Mesodermal cell (in vitro differentiated cells): Measurements from ENCODE around the gene ENDOG.
A peak's percentile ranks its signal among the peaks of the same experiment; 100 is the strongest.
"Not testable (repeated sequence)": the region's sequence is repeated elsewhere in the genome, so short reads cannot be mapped to it uniquely, and the experiment has no call there.

Source experiments
- H3K27ac ChIP-seq: 2 replicates; pipeline ENCODE4 v1.7.0; 2013; ENCODE audit warnings: mild to moderate bottlenecking, low read depth, low read length, moderate library complexity; ENCODE audit not compliant: severe bottlenecking
- H3K36me3 ChIP-seq: 2 replicates; pipeline ENCODE4 v1.7.1; 2013; ENCODE audit warnings: mild to moderate bottlenecking, low read length, moderate library complexity; ENCODE audit not compliant: control insufficient read depth, insufficient read depth
- H3K4me1 ChIP-seq: one replicate; pipeline ENCODE4 v1.7.1; 2013; ENCODE audit warnings: mild to moderate bottlenecking, low read length; ENCODE audit not compliant: insufficient read depth, control insufficient read depth, poor library complexity, severe bottlenecking
- H3K4me3 ChIP-seq: 2 replicates; pipeline ENCODE4 v1.7.0; 2013; ENCODE audit warnings: low read length, control low read depth, mild to moderate bottlenecking; ENCODE audit not compliant: insufficient read depth, poor library complexity, severe bottlenecking; ENCODE audit errors: extremely low read depth
- H3K9me3 ChIP-seq: 2 replicates; pipeline ENCODE4 v1.7.1; 2013; ENCODE audit warnings: mild to moderate bottlenecking, low read length, moderate library complexity; ENCODE audit not compliant: control insufficient read depth
- WGBS, 2 experiments: methylation state at CpG; one replicate each; pipeline ENCODE4 v1.1.5; 2013; ENCODE audit warnings: missing lambda C conversion rate in 2 of 2; ENCODE audit not compliant: insufficient coverage in 2 of 2; 5-methylcytosine and 5-hydroxymethylcytosine counted together

Gene ENDOG

DNA sequence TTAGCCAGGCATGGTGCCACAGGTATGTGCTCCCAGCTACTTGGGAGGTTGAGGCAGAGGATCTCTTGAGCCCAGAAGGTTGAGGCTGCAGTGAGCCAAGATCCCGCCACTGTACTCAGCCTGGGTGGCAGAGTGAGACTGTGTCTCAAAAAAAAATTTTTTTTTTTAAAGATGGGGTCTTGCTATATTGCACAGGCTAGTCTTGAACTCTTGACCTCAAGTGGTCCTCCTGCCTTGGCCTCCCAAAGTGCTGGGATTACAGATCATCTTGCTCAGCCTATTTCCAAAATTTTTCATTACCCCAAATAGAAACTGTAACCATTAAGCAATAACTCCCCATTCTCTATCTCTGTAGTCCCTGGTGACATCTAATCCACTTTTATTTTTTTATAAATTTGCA lies 35.6 kb upstream of the ENDOG start:
- H3K36me3 ChIP-seq = no peaks in the 10 kb centered on the region
- no peak overlapping the region for H3K27ac ChIP-seq
- H3K9me3 ChIP-seq = peaks cover 8% of the 10 kb centered on the region
- WGBS, 2 experiments = 100% methylated on average over 1 of the region's 1 CpG; no CpG with 5 or more reads in 1 of the 2 experiments
- H3K4me1 ChIP-seq = peaks cover 7% of the 10 kb centered on the region
- no peak overlapping the region for H3K4me3 ChIP-seq

DNA sequence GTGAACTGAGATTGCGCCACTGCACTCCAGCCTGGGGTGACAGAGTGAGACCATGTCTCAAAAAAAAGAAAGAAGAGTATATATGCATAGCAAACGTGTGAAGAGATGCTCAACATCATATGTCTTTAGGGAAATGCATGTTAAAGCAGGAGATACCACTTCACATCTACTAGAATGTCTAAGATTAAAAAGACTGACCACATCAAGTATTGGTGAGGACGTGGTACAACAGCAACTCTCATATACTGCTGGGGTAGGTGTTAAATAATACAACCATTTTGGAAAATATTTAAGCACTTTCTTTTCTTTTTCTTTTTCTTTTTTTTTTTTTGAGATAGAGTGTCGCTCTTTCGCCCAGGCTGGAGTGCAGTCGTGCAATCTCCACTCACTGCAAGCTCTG lies 32.9 kb upstream of the ENDOG start:
- 77 to 100% methylated on average over 1 to 3 of the region's 6 CpGs for WGBS, 2 experiments
- H3K9me3 ChIP-seq = peaks cover 8% of the 10 kb centered on the region
- no peak overlapping the region for H3K27ac ChIP-seq
- no peak overlapping the region for H3K4me3 ChIP-seq
- peaks cover 7% of the 10 kb centered on the region for H3K4me1 ChIP-seq
- H3K36me3 ChIP-seq = peaks cover 14% of the 10 kb centered on the region

DNA sequence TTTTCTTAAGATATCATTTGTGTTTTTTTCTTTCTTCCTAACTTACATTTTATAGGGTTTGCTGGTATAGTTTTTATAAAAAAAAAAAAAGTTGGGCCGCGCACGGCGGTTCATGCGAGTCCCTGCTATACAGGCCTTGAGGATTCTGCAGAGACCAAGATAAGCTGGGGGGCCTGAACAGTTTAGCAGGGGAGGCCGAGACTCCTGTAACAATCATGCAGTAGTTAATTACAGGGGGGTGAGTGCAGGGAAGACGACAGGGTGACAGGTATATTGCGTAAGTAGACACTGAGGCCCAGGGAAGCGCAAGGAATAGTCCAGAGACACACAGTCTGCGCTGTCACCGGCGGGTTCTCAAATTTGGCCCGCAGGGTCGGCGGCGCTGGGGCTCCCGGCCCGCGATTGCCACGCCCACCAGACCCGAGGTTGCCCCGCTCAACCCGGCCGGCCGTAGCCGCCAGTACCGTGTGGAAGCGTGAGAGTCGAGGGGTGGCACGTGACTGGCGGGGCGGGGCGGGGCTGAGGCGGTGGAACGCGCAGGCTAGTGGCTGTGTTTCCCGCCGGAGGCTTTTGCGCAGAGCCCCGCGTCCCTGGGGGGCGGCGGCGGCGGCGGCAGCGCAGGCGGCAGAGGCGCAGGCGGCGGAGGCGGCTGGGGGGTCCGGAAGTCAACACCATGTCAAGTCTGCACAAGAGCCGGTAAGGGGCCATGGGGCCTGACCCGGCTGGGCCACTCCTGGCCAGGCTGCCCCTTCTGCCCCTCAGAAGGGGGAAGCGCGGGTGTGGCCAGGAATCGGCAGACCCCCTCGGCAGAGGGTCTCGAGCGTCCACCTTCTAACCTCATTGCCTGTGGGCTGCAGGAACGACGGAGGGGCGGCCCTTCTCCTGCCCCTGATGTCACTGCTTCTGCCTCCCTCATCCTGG lies 31.4 kb upstream of the ENDOG start, which contains the start of gene TBC1D13:
TBC1D13 (plus strand) TSS at position 573 of the 921 bp plus-strand sequence; CDS start at position 674, 101 bp downstream.
- peaks cover 29% of the 10 kb centered on the region for H3K36me3 ChIP-seq
- peak within 1 kb of the TSS; percentile 72 for H3K27ac ChIP-seq
- peak within 1 kb of the TSS; percentile 69 for H3K4me3 ChIP-seq
- WGBS, 2 experiments = 3 to 9% methylated on average over 52 to 59 of the region's 64 CpGs
- peaks cover 8% of the 10 kb centered on the region for H3K9me3 ChIP-seq
- peaks cover 7% of the 10 kb centered on the region for H3K4me1 ChIP-seq

DNA sequence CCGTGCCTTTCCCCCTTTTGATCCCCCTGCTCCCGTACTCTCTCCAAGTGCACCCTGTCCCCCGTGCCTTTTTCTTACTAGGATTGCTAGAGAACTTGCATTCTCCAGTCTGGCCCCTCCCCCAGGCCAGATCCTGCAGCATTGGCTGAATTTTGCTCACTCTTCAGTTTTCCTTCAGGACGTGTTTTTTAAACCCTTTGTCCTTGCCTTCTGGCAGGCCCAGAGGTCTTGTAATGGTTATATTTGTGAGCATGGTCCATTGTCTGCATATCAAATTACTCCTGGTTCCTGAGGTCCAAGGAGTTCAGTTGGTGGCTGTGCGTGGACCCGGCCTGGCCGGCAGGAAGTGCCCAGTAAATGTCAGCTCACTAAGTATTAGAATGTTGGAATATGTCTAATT lies 30.6 kb upstream of the ENDOG start:
- Histone ChIP-seq H3K9me3 (peaks cover 8% of the 10 kb centered on the region), H3K4me1 (peaks cover 7% of the 10 kb centered on the region), H3K36me3 (peaks cover 36% of the 10 kb centered on the region), H3K4me3 (peak overlapping the region; percentile 69), H3K27ac (peak overlapping the region; percentile 72)
- 15% methylated on average over 4 of the region's 7 CpGs; no CpG with 5 or more reads in 1 of the 2 experiments for WGBS, 2 experiments

DNA sequence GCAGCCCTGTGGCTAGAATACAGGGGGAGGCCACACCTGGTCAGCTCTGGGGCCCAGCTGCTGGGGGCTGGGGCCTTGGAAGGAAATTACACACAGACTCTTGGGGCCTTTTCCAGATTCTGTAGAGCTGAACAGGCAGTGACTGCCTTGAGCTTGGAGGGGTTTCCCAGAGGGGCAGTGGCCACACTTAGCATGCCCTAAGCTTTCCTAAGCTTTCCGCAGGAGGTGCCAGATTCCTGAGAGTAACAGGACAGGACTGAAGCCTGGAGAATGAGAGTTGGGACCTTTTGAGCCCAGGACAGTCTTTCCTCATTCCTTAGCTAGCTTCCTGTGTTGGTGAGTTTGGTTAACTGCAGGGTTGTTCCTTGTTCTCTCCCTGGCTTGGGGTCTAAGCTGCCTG lies 29.9 kb upstream of the ENDOG start:
- Histone ChIP-seq H3K9me3 (peaks cover 8% of the 10 kb centered on the region), H3K4me3 (peak overlapping the region; percentile 69), H3K27ac (peak overlapping the region; percentile 36), H3K36me3 (peaks cover 43% of the 10 kb centered on the region), H3K4me1 (peaks cover 4% of the 10 kb centered on the region)
- 89% methylated on average over 1 of the region's 1 CpG; no CpG with 5 or more reads in 1 of the 2 experiments for WGBS, 2 experiments

DNA sequence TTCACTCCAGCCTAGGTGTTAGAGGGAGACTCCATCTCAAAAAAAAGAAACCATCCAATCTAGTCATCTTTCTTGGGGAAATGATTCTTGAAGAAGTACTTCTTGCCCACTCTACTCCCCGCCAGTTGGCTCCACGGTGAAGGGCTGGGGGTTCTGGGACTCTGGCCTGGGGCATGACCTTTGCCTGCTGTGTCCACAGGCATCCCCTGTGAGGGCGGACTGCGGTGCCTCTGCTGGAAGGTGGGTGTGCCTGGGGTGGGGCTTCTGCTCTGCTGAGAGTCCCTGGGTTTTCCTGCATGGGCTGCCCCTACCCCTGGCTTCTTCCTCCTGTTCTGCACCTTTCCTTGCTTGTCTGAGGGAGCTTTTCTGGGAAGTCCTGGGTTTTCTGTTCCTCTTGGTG lies 27.8 kb upstream of the ENDOG start:
- Histone ChIP-seq H3K9me3 (peaks cover 8% of the 10 kb centered on the region), H3K4me3 (no peak overlapping the region), H3K36me3 (peaks cover 59% of the 10 kb centered on the region), H3K27ac (no peak overlapping the region), H3K4me1 (no peaks in the 10 kb centered on the region)
- WGBS, 2 experiments = 75 to 100% methylated on average over 2 to 4 of the region's 4 CpGs

DNA sequence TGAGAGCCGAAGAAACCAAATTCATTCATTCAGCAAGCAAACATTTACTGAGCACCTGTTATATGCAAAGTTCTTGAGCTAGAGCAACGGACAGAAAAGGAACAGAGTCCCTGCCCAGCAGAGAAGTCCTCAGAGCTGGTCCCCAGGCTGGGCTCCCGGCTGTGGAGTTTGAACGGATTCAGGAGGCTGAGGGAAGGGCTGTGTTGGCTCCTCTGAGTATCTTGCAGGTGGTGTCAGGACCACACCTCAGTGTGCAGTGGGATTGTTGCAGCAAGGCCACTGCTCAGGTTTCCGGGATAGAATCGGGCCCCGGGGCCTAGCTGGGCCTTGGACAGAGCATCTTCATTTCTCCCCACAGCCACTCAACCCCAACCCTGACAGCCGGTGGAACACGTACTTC lies 26.2 kb upstream of the ENDOG start:
- no peak overlapping the region for H3K4me3 ChIP-seq
- H3K4me1 ChIP-seq = no peaks in the 10 kb centered on the region
- WGBS, 2 experiments = 98 to 100% methylated on average over 8 to 9 of the region's 9 CpGs
- H3K36me3 ChIP-seq = peaks cover 72% of the 10 kb centered on the region
- H3K9me3 ChIP-seq = no peaks in the 10 kb centered on the region
- no peak overlapping the region for H3K27ac ChIP-seq

DNA sequence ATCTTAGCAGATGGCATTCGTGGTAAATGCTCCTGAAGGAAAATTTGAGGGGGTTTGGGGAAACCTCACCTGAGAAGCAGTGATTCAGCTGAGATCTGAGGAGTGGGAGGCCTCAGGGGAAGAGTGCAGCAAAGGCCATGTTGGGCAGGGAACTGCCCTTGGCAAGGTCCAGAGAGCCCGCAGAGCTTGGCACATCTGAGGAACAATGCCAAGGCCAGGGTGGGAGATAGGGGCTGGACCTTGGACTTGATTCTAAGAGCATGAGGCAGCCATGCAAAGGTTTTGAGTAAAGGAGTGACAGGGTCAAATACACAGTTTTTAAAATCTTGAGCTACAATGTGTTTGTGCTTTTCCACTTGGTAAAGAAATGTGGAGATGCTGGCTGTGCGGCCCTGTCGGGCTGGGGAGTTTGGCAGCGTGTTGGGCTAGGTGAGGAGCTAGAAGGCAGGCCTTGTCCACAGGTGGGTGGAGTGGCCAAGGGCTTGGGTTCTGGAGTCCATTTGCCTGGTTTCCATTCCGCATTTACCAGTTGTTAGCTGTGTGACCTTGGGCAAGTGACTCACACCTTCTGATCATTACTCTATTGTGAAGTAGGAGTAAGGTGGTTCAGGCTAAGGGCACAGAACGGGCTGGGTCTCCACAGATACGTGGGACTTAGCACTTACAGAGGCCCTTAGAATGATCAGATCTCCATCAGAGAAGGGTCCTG lies 25.2 kb upstream of the ENDOG start:
- H3K4me3 ChIP-seq = no peak overlapping the region
- H3K4me1 ChIP-seq = no peaks in the 10 kb centered on the region
- no peak overlapping the region for H3K27ac ChIP-seq
- H3K36me3 ChIP-seq = peaks cover 82% of the 10 kb centered on the region
- 95 to 96% methylated on average over 5 to 7 of the region's 8 CpGs for WGBS, 2 experiments
- no peaks in the 10 kb centered on the region for H3K9me3 ChIP-seq

DNA sequence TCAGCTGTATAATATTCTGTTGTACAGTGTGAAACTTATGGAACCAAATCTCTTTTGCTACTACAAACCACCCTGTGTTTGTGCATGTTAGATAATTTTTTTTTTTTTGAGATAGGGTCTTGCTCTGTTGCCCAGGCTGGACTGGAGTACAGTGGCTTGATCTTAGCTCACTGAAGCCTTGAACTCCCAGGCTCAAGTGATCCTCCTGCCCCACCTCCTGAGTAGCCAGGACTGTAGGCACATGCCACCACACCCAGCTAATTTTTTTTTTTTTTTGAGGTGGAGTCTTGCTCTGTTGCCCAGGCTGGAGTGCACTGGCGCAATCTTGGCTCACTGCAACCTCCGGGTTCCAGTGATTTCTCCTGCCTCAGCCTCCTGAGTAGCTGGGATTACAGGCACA lies 23.3 kb upstream of the ENDOG start:
- WGBS, 2 experiments = 100% methylated on average over 1 of the region's 2 CpGs; no CpG with 5 or more reads in 1 of the 2 experiments
- H3K9me3 ChIP-seq, H3K4me1 ChIP-seq, H3K4me3 ChIP-seq, H3K27ac ChIP-seq: not testable (repeated sequence)
- H3K36me3 ChIP-seq = peaks cover 88% of the 10 kb centered on the region

DNA sequence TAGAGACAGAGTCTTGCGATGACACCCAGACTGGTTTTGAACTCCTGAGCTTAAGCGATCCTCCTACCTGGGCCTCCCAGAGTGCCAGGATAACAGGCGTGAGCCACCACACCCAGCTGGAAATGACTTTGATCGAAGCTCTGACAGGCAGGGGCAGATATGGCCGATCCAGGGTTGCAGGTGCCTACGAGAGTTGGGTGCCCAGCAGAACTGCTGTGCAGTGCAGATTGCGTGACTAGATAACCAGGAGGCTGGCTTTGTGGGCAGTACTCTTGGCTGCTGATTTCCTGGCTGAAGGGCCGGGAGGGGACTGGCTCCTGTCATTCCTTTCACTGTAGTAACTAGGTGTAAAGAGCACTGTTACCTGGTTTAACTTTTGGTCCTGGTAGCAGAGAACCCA lies 19.4 kb upstream of the ENDOG start:
- Histone ChIP-seq H3K36me3 (peaks cover 81% of the 10 kb centered on the region), H3K9me3 (no peaks in the 10 kb centered on the region), H3K4me3 (no peak overlapping the region), H3K4me1 (no peaks in the 10 kb centered on the region), H3K27ac (no peak overlapping the region)
- 85 to 92% methylated on average over 8 of the region's 8 CpGs for WGBS, 2 experiments
